GM18526 (cell line): ENCODE results near the gene NUP210.

Source experiments
- POLR2A ChIP-seq: IDR thresholded peaks from 3 replicates; pipeline ENCODE4 v1.6.1; 2011; ENCODE audit not compliant: insufficient read length; ENCODE audit errors: extremely low read depth

NUP210 gene

GRCh38 chr3:13333236-13333897, 86.8 kb downstream of the NUP210 start:
- TF ChIP-seq POLR2A: no peak

DNA sequence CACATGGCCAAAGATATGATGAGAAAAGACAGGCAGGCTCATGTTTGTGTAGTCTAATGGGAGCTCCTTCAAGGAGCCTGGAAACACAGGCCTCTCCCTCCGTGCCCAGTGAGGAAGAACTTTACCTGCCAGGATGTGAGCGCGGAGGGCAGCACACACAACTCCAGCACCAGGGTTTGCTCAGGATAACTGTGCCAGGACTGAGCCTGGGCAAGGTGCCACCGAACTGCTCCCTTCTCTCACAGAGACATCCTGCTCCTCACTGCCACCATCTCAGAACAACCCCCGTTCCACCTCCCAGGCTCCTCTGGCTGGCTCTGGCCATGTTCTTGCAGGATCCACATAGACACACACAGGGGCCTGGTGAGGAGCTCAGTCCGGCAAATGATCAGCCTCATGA, 87.4 kb downstream of the NUP210 start:
- no peak for TF ChIP-seq POLR2A

- peak; percentile 28 for TF ChIP-seq POLR2A
These were observed 88.0 kb downstream of the NUP210 start for GRCh38 chr3:13332158-13332557.

- no peak for TF ChIP-seq POLR2A
These were observed 90.4 kb downstream of the NUP210 start for GRCh38 chr3:13329746-13330145.

DNA sequence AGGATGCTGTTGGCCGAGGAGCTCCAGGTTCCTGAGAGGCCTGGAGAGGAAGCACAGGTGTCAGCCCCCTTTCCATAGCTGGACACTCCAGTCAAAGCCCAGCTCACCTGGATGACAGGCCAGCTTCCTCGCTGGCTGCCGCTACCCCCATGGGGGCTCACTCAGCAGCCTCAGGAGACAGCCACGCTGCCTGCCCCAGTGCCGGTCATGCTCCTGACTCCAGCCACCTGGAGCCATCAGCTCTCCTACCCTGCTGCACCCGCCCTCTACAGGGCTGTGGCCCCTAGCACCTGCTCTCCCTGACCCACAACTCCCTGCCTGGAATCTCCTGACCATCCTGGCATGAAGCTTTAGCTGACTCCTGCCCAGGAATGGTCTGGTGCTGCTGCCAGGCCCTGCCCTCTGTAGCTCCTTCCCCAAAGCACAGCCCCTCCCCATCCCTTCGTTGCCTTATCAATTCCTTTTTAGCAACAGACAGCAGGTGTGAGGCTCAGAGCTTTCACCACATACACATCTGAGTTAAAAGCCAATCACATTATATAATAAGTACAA, 94.2 kb downstream of the NUP210 start:
- TF ChIP-seq POLR2A: no peak

- no peak for TF ChIP-seq POLR2A
These were observed 95.2 kb downstream of the NUP210 start for GRCh38 chr3:13324835-13325501.

DNA sequence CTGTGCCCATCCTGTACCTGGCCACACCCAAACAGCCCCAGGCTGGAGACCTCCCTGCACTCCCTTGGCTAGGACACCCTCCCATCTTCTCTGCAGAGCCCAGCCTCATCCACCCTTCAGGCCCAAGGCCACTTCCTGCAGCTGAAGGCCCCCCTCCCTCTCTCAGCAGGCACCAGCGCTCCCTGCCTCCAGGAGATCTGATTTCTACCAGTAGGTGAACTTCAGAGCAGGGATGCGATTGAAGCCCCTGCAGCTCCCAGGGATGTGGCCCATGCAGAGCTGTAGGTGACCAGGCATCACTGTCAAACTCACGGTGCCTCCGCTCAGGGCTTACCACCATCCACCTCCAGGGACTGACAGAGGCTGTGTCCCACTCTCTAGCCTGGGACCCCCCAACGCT, 96.3 kb downstream of the NUP210 start:
- no peak for TF ChIP-seq POLR2A

- no peak for TF ChIP-seq POLR2A
These were observed 97.8 kb downstream of the NUP210 start for GRCh38 chr3:13322324-13322723.

GRCh38 chr3:13319564-13320220, 100.4 kb downstream of the NUP210 start:
- TF ChIP-seq POLR2A: no peak

DNA sequence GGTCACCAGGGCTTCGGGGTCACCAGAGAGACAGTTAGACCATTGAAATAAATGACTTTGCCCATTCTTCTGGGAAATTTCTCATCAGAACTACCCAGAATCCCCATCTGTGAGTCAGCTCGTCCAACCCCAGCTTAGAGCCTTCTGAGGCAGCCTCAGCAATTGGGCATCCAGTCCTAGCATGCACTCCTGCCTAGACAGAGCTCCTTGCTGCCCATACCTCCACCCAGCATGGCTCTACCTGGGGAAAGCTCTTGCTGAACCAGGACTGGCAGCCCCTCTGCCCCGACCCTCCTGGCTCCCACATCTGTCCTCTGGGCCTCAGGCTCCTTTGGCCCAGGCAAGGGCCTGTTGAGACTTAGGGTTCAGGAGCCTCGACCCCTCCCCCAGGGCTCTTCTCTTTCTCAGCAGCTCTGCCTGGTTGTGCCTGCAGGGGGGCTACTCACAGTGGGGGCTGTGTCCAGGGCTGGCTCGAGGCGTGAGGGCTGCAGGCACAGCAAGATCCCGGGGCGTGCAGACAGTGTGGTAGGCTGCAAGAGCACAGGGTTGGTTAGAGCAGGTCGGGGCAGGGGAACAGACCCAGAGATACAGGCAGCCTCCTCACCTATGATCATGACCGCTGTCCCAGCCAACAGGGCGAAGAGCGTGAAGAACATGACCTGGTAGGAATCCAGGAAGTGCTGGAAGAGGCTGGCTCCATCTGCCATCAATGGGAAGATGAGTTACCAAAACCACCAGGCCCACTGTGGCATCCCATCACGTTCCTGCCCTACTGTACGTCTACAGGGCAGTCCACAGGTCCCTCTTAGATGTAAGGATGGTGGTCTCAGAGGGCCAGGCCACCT, 101.3 kb downstream of the NUP210 start:
- no peak for TF ChIP-seq POLR2A

- no peak for TF ChIP-seq POLR2A
These were observed 102.4 kb downstream of the NUP210 start for GRCh38 chr3:13317596-13318320.

- TF ChIP-seq POLR2A: no peak
These were observed 103.5 kb downstream of the NUP210 start for GRCh38 chr3:13316603-13317002.

- no peak for TF ChIP-seq POLR2A
These were observed 105.2 kb downstream of the NUP210 start for GRCh38 chr3:13314877-13315276.

DNA sequence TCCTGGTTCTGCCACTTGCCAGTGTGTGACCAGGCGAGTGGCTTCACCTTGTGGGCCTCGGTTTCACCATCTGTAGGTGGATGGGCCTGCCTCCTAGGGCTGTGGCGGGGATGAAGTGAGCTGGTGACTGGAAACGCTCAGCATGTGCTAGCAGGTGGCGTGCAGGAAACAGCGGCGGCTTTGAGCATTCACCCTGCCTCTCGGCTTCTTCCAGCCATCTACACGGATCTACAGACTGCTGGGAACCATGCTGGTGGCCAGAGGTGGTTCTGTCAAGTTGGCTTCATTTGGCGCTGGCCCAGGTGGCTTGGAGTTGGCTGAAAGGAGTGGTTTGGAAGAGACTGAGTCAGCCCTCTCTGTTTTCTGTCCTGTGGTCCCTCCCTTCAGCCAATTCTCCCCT, 106.3 kb downstream of the NUP210 start:
- no peak for TF ChIP-seq POLR2A

DNA sequence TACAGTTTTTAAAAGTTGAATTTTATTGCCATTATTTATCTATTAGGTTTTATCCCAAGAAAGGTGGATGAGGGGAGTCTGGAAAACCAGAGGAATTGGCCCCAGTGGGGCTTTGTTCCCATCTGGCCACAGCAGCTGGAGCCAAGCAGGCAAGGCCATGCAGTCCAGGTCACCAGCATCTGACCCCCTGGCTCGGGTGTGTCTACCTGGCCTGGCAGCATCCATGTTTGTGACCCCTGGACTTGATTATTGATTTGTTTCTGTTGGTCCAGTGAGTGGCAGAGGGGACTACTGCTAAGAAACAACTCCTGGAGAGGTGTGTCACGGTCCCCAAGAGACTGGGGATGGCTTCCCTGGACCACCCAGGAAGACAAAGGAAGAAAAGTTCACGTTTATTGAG, 111.1 kb downstream of the NUP210 start:
- TF ChIP-seq POLR2A: no peak

DNA sequence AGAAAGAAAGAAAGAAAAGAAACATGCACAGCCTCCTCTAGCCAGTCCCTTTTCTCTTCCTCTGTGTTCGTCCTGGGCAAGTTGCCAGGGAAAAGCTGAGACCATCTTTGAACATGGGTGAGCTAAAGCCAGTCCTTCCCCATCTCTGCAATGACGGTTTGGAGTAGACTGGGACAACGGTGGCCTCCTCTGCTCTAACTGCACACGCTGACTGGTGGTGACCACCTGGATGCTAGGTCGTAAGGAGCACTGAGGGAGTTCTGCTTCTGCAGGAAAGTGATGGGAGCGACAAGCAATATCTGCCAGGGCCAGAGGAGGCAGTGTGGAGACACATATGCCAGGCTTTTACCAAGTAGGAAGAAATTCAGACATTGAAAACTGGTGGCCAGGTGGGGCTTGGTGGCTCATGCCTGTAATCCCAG, 111.7 kb downstream of the NUP210 start:
- TF ChIP-seq POLR2A: no peak
